HFFc6 (cell line): ENCODE measurements around the gene PIK3R3. TPM values are rescaled to one million over a fixed set of nuclear protein-coding genes. Genes with fewer than 3 reads are reported as not detected.
A peak's percentile ranks its signal among the peaks of the same experiment; 100 is the strongest.

Experiments
- DNase-seq: peaks from one replicate; pipeline ENCODE4 v3.0.0-alpha.2; 2018
- H3K27ac Mint-ChIP-seq: 2 replicates; pipeline ENCODE4 v1.8.0; 2020; ENCODE audit warnings: mild to moderate bottlenecking, mixed read lengths
- H3K27me3 Mint-ChIP-seq: 2 replicates; pipeline ENCODE4 v1.8.0; 2021; ENCODE audit warnings: mild to moderate bottlenecking, moderate library complexity, mixed read lengths; ENCODE audit not compliant: insufficient read depth
- H3K36me3 Mint-ChIP-seq: 2 replicates; pipeline ENCODE4 v1.8.0; 2021; ENCODE audit warnings: low read depth, mixed read lengths
- H3K4me1 Mint-ChIP-seq: 2 replicates; pipeline ENCODE4 v1.8.0; 2020; ENCODE audit warnings: low read depth, mixed read lengths
- H3K4me3 Mint-ChIP-seq: 2 replicates; pipeline ENCODE4 v1.8.0; 2020; ENCODE audit warnings: mild to moderate bottlenecking, moderate library complexity, mixed read lengths
- H3K9me3 Mint-ChIP-seq: 2 replicates; pipeline ENCODE4 v1.8.0; 2020; ENCODE audit warnings: mild to moderate bottlenecking, mixed read lengths
- total RNA-seq, 6 experiments: library from RNA; stranded (reverse); fragmentation: NEBNext Ultra II Directional; extraction: Animal tissue kit (Norgen Biotek cat#: 25700); gene quantifications; 2 replicates in 1 of 6; 3 replicates in 5 of 6; pipeline ENCODE4 v1.2.3, GENCODE V29; 2021
- TF ChIP-seq, protein P1 (sequence below): fragments of 200-600 bp; sonication (generic); IDR thresholded peaks from 2 replicates; pipeline ENCODE4 v1.5.0; 2021; ENCODE audit warnings: antibody characterized with exemption, mild to moderate bottlenecking

PIK3R3 gene
- total RNA-seq, 6 experiments from 2014 or later: 5.4 to 8.9 (median 6.0) TPM

DNA sequence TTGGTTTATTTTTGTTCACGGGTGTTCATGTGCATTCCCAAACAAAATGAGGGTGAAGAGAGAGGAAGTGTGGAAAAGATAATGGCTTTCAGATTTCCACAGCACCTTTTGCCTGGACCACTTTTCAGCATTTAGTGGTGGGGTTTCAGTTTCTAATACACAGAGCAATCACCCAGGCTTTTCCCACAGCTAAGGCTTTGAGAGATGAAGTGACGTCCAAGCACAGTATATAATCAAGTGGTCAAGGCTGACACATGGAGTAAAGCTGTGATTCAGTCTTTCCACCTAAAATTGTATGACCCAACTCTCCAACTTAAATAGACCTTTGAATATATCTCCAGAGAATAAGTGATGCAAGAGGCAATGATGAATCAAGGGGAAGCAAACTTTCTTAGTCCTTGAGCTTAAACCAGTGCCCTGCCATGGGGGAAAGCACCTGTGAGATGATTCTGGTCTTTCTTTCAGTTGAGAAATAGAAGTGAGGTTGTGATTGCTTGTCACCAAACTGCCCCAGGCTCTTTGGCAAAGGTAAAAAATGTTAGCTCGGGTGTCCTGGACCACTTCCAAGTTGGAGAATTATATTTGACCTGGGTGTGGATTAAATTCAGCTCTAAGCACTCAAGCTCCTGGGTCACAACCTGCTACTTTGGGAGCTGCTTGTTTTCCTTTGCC, 2.4 kb upstream of the PIK3R3 start:
- TF ChIP-seq, protein P1, sequence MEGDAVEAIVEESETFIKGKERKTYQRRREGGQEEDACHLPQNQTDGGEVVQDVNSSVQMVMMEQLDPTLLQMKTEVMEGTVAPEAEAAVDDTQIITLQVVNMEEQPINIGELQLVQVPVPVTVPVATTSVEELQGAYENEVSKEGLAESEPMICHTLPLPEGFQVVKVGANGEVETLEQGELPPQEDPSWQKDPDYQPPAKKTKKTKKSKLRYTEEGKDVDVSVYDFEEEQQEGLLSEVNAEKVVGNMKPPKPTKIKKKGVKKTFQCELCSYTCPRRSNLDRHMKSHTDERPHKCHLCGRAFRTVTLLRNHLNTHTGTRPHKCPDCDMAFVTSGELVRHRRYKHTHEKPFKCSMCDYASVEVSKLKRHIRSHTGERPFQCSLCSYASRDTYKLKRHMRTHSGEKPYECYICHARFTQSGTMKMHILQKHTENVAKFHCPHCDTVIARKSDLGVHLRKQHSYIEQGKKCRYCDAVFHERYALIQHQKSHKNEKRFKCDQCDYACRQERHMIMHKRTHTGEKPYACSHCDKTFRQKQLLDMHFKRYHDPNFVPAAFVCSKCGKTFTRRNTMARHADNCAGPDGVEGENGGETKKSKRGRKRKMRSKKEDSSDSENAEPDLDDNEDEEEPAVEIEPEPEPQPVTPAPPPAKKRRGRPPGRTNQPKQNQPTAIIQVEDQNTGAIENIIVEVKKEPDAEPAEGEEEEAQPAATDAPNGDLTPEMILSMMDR: no peak
- H3K27ac Mint-ChIP-seq: peak overlapping the region; percentile 39
- H3K36me3 Mint-ChIP-seq: no peaks in the 10 kb centered on the region
- peaks cover 7% of the 10 kb centered on the region for H3K27me3 Mint-ChIP-seq
- H3K9me3 Mint-ChIP-seq: no peaks in the 10 kb centered on the region
- DNase-seq: peak; percentile 75
- H3K4me1 Mint-ChIP-seq: peaks cover 60% of the 10 kb centered on the region
- H3K4me3 Mint-ChIP-seq: no peak overlapping the region

DNA sequence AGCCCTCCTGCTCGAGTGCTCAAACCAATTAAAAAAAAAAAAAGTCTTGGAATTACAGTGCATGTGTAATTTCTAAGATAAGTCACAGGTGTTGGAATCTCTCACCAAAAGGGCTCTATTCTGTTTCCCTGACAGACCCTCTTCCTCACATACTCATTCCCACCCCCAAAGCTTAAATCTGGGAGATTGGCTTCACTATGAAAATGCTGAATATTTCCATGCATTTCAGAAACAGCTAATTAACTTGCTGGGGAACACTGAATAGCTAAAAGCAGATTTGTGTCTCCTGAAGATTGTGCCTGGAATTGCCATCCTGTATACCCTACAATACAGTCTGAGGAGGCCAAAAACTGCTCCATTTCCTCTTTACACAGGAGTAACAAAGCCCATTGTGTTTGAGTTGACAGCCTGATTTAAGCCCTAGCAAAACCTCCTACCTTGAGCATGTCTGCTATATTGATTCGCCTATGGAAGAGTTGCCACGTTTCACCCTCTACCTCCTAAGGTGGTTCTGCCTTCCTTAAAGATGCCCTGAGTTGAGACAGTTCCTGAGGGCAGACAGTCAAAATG, 1.4 kb upstream of the PIK3R3 start:
- Mint-ChIP-seq H3K4me1 (peaks cover 67% of the 10 kb centered on the region), H3K4me3 (peak overlapping the region; percentile 96), H3K27ac (peak overlapping the region; percentile 100), H3K27me3 (peaks cover 5% of the 10 kb centered on the region), H3K36me3 (no peaks in the 10 kb centered on the region), H3K9me3 (no peaks in the 10 kb centered on the region)
- TF ChIP-seq, protein P1: no peak
- DNase-seq: no peak

DNA sequence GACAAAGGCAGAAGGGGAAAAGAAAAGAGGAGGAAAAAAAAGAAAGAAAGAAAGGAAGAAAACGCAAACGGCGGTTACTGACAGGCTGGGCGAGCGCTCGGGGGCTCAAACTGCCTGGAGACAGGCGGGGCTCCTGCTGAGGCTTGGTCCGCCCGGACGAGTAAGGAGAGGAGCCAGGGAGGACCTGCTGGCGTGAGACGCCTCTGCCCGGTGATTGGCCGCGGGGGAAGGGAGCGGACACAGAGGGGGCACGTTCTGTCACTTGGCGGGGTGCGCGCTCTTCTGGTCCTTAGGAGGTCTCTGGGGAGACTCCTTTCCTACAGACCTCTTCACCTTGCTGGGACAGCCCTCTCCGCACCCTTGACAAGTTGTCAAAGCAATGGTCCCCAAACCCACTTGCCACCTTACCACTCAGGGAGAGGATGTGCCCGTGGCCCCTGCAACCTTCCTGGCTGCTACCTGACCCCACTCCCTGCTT, 791 bp upstream of the PIK3R3 start:
- TF ChIP-seq, protein P1: no peak
- H3K4me1 Mint-ChIP-seq: peaks cover 71% of the 10 kb centered on the region
- H3K9me3 Mint-ChIP-seq: no peaks in the 10 kb centered on the region

DNA sequence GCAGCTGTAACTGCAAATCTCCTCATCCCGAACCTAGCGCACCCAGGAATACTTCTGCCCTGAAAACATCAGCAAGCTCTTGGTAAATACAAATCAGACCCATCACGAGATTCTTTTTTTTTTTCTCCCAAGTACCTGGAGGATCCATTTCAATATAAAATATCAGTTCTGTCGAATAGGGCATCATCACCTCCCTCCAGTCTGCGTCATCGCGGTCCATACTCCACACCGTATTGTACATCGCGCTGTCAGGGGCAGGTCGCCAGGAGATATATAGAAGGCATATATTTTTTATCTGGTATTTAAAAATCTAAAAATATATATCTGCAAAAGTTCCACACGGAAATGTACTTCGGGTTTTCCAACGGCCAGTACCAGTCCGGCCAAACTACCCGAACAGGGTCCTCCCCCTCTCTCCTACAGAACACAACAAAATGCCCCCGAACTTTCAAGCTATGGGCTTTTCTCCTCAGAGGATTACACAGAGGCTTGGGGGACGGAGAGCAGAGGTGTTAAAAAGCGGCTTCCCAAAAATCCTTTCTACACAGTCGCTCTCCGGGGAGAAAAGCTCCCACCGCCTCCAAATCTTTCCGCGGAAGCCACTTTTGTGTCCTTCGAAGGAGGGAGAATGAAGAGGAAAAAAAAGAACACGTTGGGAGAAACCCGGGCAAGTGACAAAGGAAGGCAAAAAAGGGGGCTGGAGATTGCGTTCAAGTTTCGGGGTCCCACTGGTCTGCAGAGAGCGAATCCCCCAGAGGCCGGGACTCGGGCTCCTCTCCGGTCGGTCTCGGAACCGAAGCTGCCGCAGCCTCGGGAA, 509 bp downstream of the PIK3R3 start:
- TF ChIP-seq, protein P1: no peak
- Mint-ChIP-seq H3K4me1 (peaks cover 61% of the 10 kb centered on the region), H3K9me3 (no peaks in the 10 kb centered on the region), H3K4me3 (peak overlapping the region; percentile 96), H3K27me3 (peaks cover 9% of the 10 kb centered on the region), H3K27ac (peak overlapping the region; percentile 100), H3K36me3 (0 out of 2 replicates have a peak, but pooled peaks cover 5% of the 10 kb centered on the region)
- no peak for DNase-seq

More for the DNA sequence above, 791 bp upstream of the PIK3R3 start:
- no peaks in the 10 kb centered on the region for H3K36me3 Mint-ChIP-seq
- peak overlapping the region; percentile 100 for H3K27ac Mint-ChIP-seq
- peaks cover 7% of the 10 kb centered on the region for H3K27me3 Mint-ChIP-seq
- peak overlapping the region; percentile 96 for H3K4me3 Mint-ChIP-seq
- no peak for DNase-seq

DNA sequence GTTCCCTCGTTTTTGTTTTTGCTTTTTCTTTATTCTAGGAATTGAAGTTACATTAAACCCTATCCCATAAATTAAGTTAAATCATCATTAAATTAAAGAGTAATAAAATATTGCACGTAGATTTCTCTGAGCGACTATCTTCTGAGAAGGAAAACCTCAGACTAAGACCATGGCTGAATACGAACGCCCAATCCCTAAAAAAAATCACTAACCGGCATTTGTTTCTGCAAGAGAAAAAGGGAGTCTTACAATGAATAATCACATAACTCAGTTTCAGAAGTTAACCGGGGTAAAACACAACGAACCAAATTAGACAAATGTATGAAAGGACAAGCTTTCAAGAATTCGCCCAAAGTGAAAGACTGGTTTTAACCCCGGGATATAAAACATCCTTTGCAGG, 1.3 kb downstream of the PIK3R3 start:
- Mint-ChIP-seq H3K4me1 (peaks cover 61% of the 10 kb centered on the region), H3K36me3 (0 out of 2 replicates have a peak, but pooled peaks cover 5% of the 10 kb centered on the region), H3K27me3 (peaks cover 7% of the 10 kb centered on the region), H3K9me3 (no peaks in the 10 kb centered on the region), H3K27ac (peak overlapping the region; percentile 24; the same call in 1 of the 2 replicates), H3K4me3 (peak overlapping the region; percentile 96)
- no peak for DNase-seq
- TF ChIP-seq, protein P1: no peak
